GM19238 (cell line): ENCODE measurements around the gene DOK7.

Source experiments
- DNase-seq: peaks from one replicate; pipeline ENCODE4 v3.0.0; 2011; ENCODE audit warnings: low spot score; ENCODE audit not compliant: insufficient read length

Gene DOK7

GRCh38 chr4:3486541-3487540 lies 23.7 kb downstream of the DOK7 start:
- no peak for DNase-seq

- DNase-seq: no peak
Observed at GRCh38 chr4:3487861-3488260, 24.8 kb downstream of the DOK7 start.

- no peak for DNase-seq
Observed at GRCh38 chr4:3488820-3489219, 25.7 kb downstream of the DOK7 start.

- no peak for DNase-seq
Observed at GRCh38 chr4:3489451-3489962, 26.4 kb downstream of the DOK7 start.

- DNase-seq: no peak
Observed at GRCh38 chr4:3491681-3492405, 28.7 kb downstream of the DOK7 start.

GRCh38 chr4:3492741-3493719 lies 29.9 kb downstream of the DOK7 start:
- no peak for DNase-seq

GRCh38 chr4:3493720-3494461 lies 30.8 kb downstream of the DOK7 start:
- DNase-seq: no peak

- no peak for DNase-seq
Observed at GRCh38 chr4:3494462-3494871, 31.4 kb downstream of the DOK7 start.

GRCh38 chr4:3495204-3495975 lies 32.3 kb downstream of the DOK7 start:
- DNase-seq: no peak

- DNase-seq: no peak
Observed at GRCh38 chr4:3496021-3496420, 32.9 kb downstream of the DOK7 start.

GRCh38 chr4:3497095-3497494 lies 34.0 kb downstream of the DOK7 start:
- DNase-seq: no peak

- no peak for DNase-seq
Observed at GRCh38 chr4:3497523-3498389, 34.6 kb downstream of the DOK7 start.

GRCh38 chr4:3498407-3498806 lies 35.3 kb downstream of the DOK7 start:
- DNase-seq: no peak

- no peak for DNase-seq
Observed at GRCh38 chr4:3498901-3499510, 35.9 kb downstream of the DOK7 start.

GRCh38 chr4:3499710-3500109 lies 36.6 kb downstream of the DOK7 start:
- no peak for DNase-seq

- no peak for DNase-seq
Observed at GRCh38 chr4:3500111-3500510, 37.0 kb downstream of the DOK7 start.

- DNase-seq: no peak
Observed at GRCh38 chr4:3500634-3501101, 37.6 kb downstream of the DOK7 start.
